Endothelial cell (in vitro differentiated cells): ENCODE results near the gene CLCA1. TPM values are rescaled to one million over a fixed set of nuclear protein-coding genes. Genes with fewer than 3 reads are reported as not detected.

Experiments
- DNase-seq: peaks from one replicate; pipeline ENCODE4 v3.0.0; 2021; ENCODE audit warnings: low spot score
- H3K27ac Mint-ChIP-seq: one replicate; pipeline ENCODE4 v1.8.0; 2021; ENCODE audit warnings: mixed read lengths, inconsistent platforms; ENCODE audit not compliant: unreplicated experiment
- H3K27me3 Mint-ChIP-seq: one replicate; pipeline ENCODE4 v1.8.0; 2021; ENCODE audit warnings: mild to moderate bottlenecking, moderate library complexity, mixed read lengths, inconsistent platforms; ENCODE audit not compliant: unreplicated experiment
- H3K36me3 Mint-ChIP-seq: one replicate; pipeline ENCODE4 v1.8.0; 2021; ENCODE audit warnings: mild to moderate bottlenecking, low read depth, mixed read lengths, inconsistent platforms; ENCODE audit not compliant: unreplicated experiment
- H3K4me1 Mint-ChIP-seq: one replicate; pipeline ENCODE4 v1.8.0; 2021; ENCODE audit warnings: mild to moderate bottlenecking, mixed read lengths, inconsistent platforms; ENCODE audit not compliant: unreplicated experiment
- H3K4me3 Mint-ChIP-seq: one replicate; pipeline ENCODE4 v1.8.0; 2021; ENCODE audit warnings: mild to moderate bottlenecking, mixed read lengths, inconsistent platforms; ENCODE audit not compliant: unreplicated experiment
- H3K9me3 Mint-ChIP-seq: one replicate; pipeline ENCODE4 v1.8.0; 2021; ENCODE audit warnings: mixed read lengths, inconsistent platforms; ENCODE audit not compliant: unreplicated experiment
- total RNA-seq: library from RNA; stranded (reverse); fragmentation: NEBNext Ultra II Directional; extraction: Animal tissue kit (Norgen Biotek cat#: 25700); gene quantifications from one replicate; pipeline ENCODE4 v1.2.1, GENCODE V29; 2021; ENCODE audit not compliant: unreplicated experiment
- TF ChIP-seq, protein P1 (sequence below): fragments of 200-600 bp; sonication (generic); IDR thresholded peaks from one replicate; pipeline ENCODE4 v1.5.0; 2021; ENCODE audit warnings: antibody characterized with exemption; ENCODE audit not compliant: unreplicated experiment

CLCA1 gene
- total RNA-seq, 1 donor from 2014 or later: not detected

DNA sequence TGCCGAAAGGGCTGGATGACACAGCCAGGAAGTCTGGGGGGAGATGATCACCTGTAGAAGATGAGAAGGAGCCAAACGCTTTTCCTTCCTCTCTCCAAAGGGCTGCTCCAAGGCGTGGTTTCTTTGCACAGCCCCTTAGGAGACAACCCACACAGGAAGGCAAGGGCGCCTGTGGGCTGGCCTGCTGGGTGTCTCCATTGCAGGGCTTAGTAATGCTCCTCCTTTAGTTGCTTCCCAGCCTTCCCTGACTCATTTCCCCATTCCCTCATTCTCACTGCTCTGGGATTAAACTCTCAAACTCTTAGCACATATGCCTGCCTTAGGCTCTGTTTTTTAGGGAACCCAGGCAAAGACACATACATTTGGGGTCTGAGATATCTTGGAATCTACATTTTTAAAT lies 1.7 kb upstream of the CLCA1 start:
- Mint-ChIP-seq H3K4me3 (no peak overlapping the region), H3K4me1 (no peaks in the 10 kb centered on the region), H3K27me3 (no peaks in the 10 kb centered on the region), H3K36me3 (no peaks in the 10 kb centered on the region), H3K27ac (no peak overlapping the region), H3K9me3 (no peaks in the 10 kb centered on the region)
- TF ChIP-seq, protein P1, sequence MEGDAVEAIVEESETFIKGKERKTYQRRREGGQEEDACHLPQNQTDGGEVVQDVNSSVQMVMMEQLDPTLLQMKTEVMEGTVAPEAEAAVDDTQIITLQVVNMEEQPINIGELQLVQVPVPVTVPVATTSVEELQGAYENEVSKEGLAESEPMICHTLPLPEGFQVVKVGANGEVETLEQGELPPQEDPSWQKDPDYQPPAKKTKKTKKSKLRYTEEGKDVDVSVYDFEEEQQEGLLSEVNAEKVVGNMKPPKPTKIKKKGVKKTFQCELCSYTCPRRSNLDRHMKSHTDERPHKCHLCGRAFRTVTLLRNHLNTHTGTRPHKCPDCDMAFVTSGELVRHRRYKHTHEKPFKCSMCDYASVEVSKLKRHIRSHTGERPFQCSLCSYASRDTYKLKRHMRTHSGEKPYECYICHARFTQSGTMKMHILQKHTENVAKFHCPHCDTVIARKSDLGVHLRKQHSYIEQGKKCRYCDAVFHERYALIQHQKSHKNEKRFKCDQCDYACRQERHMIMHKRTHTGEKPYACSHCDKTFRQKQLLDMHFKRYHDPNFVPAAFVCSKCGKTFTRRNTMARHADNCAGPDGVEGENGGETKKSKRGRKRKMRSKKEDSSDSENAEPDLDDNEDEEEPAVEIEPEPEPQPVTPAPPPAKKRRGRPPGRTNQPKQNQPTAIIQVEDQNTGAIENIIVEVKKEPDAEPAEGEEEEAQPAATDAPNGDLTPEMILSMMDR: no peak
- DNase-seq: no peak

DNA sequence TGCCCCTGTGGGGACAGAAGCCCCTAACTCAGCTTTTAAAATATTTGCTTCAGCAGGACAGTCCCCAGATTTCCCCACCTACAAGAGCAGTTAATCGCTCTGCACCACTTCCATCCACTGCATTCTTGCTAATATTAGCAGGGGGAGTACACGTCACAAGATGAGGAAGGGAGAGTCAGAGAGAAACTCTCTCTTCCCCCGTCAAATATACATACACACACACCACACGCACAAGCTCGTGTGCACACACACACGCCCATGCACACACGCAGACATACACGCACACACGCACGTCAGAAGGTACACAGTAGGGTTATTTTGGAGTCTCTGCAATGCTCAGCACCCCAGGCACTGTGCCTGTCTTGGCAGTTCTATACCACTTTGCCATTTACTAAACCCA lies 2.1 kb downstream of the CLCA1 start:
- H3K4me3 Mint-ChIP-seq: no peak overlapping the region
- H3K27me3 Mint-ChIP-seq: no peaks in the 10 kb centered on the region
- H3K27ac Mint-ChIP-seq: no peak overlapping the region
- DNase-seq: no peak
- peaks cover 9% of the 10 kb centered on the region for H3K4me1 Mint-ChIP-seq
- no peaks in the 10 kb centered on the region for H3K36me3 Mint-ChIP-seq
- H3K9me3 Mint-ChIP-seq: no peaks in the 10 kb centered on the region
- TF ChIP-seq, protein P1: no peak

DNA sequence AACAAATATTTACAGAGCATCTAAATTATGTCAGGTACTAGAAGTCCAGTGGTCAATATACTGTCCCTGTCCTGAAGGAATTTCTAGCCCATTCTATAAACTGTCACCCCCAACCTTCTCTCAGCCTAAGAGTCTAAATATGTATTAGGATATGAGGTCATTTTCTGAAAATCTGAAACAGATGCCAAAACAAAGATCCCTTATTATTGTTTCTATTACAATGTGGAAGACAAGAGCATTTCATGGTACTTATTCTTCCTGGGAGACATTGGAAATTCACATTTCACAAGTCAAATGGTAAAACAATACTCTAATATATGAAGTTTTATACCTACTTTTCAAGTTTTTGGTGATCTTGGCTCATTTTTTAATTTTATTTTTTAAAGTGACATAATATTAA lies 2.6 kb downstream of the CLCA1 start:
- TF ChIP-seq, protein P1: no peak
- Mint-ChIP-seq H3K4me3 (no peak overlapping the region), H3K27me3 (no peaks in the 10 kb centered on the region), H3K27ac (no peak overlapping the region), H3K36me3 (no peaks in the 10 kb centered on the region), H3K4me1 (peaks cover 9% of the 10 kb centered on the region), H3K9me3 (no peaks in the 10 kb centered on the region)
- no peak for DNase-seq

DNA sequence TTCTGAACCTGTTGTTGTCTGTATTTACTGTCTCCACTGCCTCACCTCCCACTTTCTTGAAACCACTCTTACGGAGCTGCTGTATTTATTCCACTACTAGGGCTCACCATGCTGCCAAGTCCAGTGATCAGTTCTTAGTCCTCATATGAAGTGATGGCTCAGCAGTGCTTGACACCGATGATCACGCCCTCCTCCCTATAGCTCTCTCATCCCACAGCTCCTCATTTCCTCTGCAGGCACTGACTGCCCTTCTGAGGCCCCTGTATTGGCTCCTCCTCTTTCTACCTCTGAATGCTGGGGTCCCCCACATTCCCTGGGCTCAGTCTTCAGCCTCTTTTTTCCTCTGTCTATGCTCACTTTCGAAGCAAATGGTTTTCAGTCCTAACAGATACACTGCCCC lies 3.4 kb downstream of the CLCA1 start:
- H3K36me3 Mint-ChIP-seq: no peaks in the 10 kb centered on the region
- H3K4me1 Mint-ChIP-seq: peaks cover 9% of the 10 kb centered on the region
- no peaks in the 10 kb centered on the region for H3K27me3 Mint-ChIP-seq
- no peak for DNase-seq
- no peaks in the 10 kb centered on the region for H3K9me3 Mint-ChIP-seq
- no peak overlapping the region for H3K4me3 Mint-ChIP-seq
- TF ChIP-seq, protein P1: no peak
- no peak overlapping the region for H3K27ac Mint-ChIP-seq

DNA sequence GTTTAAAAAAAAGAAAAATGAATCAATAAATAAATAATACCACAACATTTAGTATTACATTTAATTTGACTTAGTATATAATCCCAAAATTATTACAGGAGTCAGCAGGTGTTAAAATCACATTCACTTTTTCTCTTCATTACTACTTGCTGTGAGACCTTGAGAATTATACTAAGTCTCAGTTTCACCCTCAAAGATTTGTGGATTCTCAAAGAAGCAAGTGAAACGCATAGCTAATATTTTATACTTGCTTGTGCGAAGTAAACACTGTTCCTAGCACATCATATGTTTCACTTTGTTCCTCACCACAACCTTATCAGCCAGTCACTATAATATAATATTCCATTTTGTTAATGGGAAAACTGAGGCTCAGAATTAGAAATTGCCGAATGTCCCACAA lies 4.0 kb downstream of the CLCA1 start:
- peaks cover 9% of the 10 kb centered on the region for H3K4me1 Mint-ChIP-seq
- no peak for DNase-seq
- H3K9me3 Mint-ChIP-seq: no peaks in the 10 kb centered on the region
- no peaks in the 10 kb centered on the region for H3K27me3 Mint-ChIP-seq
- TF ChIP-seq, protein P1: no peak
- H3K27ac Mint-ChIP-seq: no peak overlapping the region
- no peaks in the 10 kb centered on the region for H3K36me3 Mint-ChIP-seq
- H3K4me3 Mint-ChIP-seq: no peak overlapping the region
